H9 (cell line): Measurements from ENCODE around the gene DDX24. TPM values are rescaled to one million over a fixed set of nuclear protein-coding genes. Genes with fewer than 3 reads are reported as not detected.

Experiments used
- DNase-seq: peaks from one replicate; pipeline ENCODE4 v3.0.0-alpha.2; 2017
- H2AFZ ChIP-seq: one replicate; pipeline ENCODE4 v1.6.1; 2013; ENCODE audit warnings: mild to moderate bottlenecking, low read length, control low read depth, moderate library complexity
- H2AK5ac ChIP-seq: 2 replicates; pipeline ENCODE4 v1.6.1; 2013; ENCODE audit warnings: low read length, control low read depth, mixed read lengths; ENCODE audit not compliant: insufficient read length
- H2BK120ac ChIP-seq: one replicate; pipeline ENCODE4 v1.6.1; 2013; ENCODE audit warnings: low read depth, mild to moderate bottlenecking, low read length, control low read depth, inconsistent platforms; ENCODE audit not compliant: poor library complexity, severe bottlenecking
- H2BK12ac ChIP-seq: 2 replicates; pipeline ENCODE4 v1.6.1; 2013; ENCODE audit warnings: low read length, control low read depth, mixed read lengths, low read depth; ENCODE audit not compliant: insufficient read length
- H2BK15ac ChIP-seq: 2 replicates; pipeline ENCODE4 v1.6.1; 2013; ENCODE audit warnings: low read depth, low read length, control low read depth
- H2BK20ac ChIP-seq: one replicate; pipeline ENCODE4 v1.6.1; 2013; ENCODE audit warnings: low read depth, mild to moderate bottlenecking, low read length, control low read depth, inconsistent platforms; ENCODE audit not compliant: poor library complexity, severe bottlenecking
- H2BK5ac ChIP-seq: 2 replicates; pipeline ENCODE4 v1.6.1; 2013; ENCODE audit warnings: low read length, control low read depth, mixed read lengths; ENCODE audit not compliant: insufficient read length
- H3K14ac ChIP-seq: 2 replicates; pipeline ENCODE4 v1.6.1; 2013; ENCODE audit warnings: low read length, control low read depth; ENCODE audit not compliant: insufficient read depth
- H3K18ac ChIP-seq: 2 replicates; pipeline ENCODE4 v1.6.1; 2013; ENCODE audit warnings: low read depth, mild to moderate bottlenecking, mixed read lengths, low read length, control low read depth; ENCODE audit not compliant: insufficient read length
- H3K23ac ChIP-seq: 2 replicates; pipeline ENCODE4 v1.6.1; 2013; ENCODE audit warnings: low read length, control low read depth, mixed read lengths, low read depth; ENCODE audit not compliant: insufficient read length
- H3K23me2 ChIP-seq: 2 replicates; pipeline ENCODE4 v1.6.1; 2013; ENCODE audit warnings: low read depth, mild to moderate bottlenecking, mixed read lengths, low read length, control low read depth; ENCODE audit not compliant: insufficient read length, poor library complexity, severe bottlenecking
- H3K27ac ChIP-seq: 2 replicates; pipeline ENCODE4 v1.5.1; 2013; ENCODE audit warnings: low read length, control low read depth, mixed read lengths, low read depth; ENCODE audit not compliant: insufficient read length
- H3K27me3 ChIP-seq: 2 replicates; pipeline ENCODE4 v1.6.1; 2013; ENCODE audit warnings: low read length, control low read depth, inconsistent platforms; ENCODE audit not compliant: insufficient read depth
- H3K4ac ChIP-seq: 2 replicates; pipeline ENCODE4 v1.6.1; 2013; ENCODE audit warnings: low read depth, mild to moderate bottlenecking, control low read depth, inconsistent platforms, low read length, moderate library complexity
- H3K4me1 ChIP-seq: 2 replicates; pipeline ENCODE4 v1.6.1; 2013; ENCODE audit warnings: low read length, control low read depth, inconsistent platforms; ENCODE audit not compliant: insufficient read depth
- H3K4me2 ChIP-seq: 2 replicates; pipeline ENCODE4 v1.6.1; 2013; ENCODE audit warnings: low read length, control low read depth, mixed read lengths; ENCODE audit not compliant: insufficient read length, insufficient read depth
- H3K56ac ChIP-seq: 2 replicates; pipeline ENCODE4 v1.6.1; 2013; ENCODE audit warnings: low read depth, mild to moderate bottlenecking, mixed read lengths, low read length, control low read depth; ENCODE audit not compliant: insufficient read length
- H3K79me1 ChIP-seq: 2 replicates; pipeline ENCODE4 v1.6.1; 2013; ENCODE audit warnings: low read depth, mild to moderate bottlenecking, moderate library complexity, low read length, control low read depth, inconsistent platforms; ENCODE audit not compliant: insufficient read depth, poor library complexity, severe bottlenecking
- H3K79me2 ChIP-seq: 2 replicates; pipeline ENCODE4 v1.6.1; 2013; ENCODE audit warnings: low read length, control low read depth, inconsistent platforms; ENCODE audit not compliant: insufficient read depth
- H3K9ac ChIP-seq: 2 replicates; pipeline ENCODE4 v1.6.1; 2013; ENCODE audit warnings: low read length, control low read depth, mixed read lengths; ENCODE audit not compliant: insufficient read length; ENCODE audit errors: extremely low read depth
- H3K9me3 ChIP-seq: one replicate; pipeline ENCODE4 v1.6.1; 2013; ENCODE audit warnings: low read depth, low read length, inconsistent platforms; ENCODE audit not compliant: control insufficient read depth
- H3T11ph ChIP-seq: one replicate; pipeline ENCODE4 v1.6.1; 2013; ENCODE audit warnings: mild to moderate bottlenecking, low read length, control low read depth, inconsistent platforms
- H4K20me1 ChIP-seq: one replicate; pipeline ENCODE4 v1.6.1; 2013; ENCODE audit not compliant: control insufficient read depth, insufficient read length, insufficient read depth
- H4K5ac ChIP-seq: 2 replicates; pipeline ENCODE4 v1.6.1; 2013; ENCODE audit warnings: low read depth, mild to moderate bottlenecking, mixed read lengths, low read length, control low read depth; ENCODE audit not compliant: insufficient read length
- H4K8ac ChIP-seq: replicated peaks from 2 replicates; pipeline ENCODE4 v1.6.1; 2013; ENCODE audit warnings: low read length, control low read depth, mixed read lengths, low read depth; ENCODE audit not compliant: insufficient read length
- H4K91ac ChIP-seq: 2 replicates; pipeline ENCODE4 v1.6.1; 2013; ENCODE audit warnings: low read depth, mild to moderate bottlenecking, moderate library complexity, mixed read lengths, low read length, control low read depth; ENCODE audit not compliant: insufficient read length
- H3K27ac Mint-ChIP-seq, 3 experiments: 2 replicates in 2 of 3; 3 replicates in 1 of 3; pipeline ENCODE4 v1.8.0; 2020 to 2021; ENCODE audit warnings: mixed read lengths in 3 of 3, mild to moderate bottlenecking in 1 of 3, moderate library complexity in 1 of 3
- H3K27me3 Mint-ChIP-seq: 2 replicates; pipeline ENCODE4 v1.8.0; 2021; ENCODE audit warnings: low read depth, mild to moderate bottlenecking, moderate library complexity, mixed read lengths
- H3K36me3 Mint-ChIP-seq, 3 experiments: 2 replicates in 2 of 3; 3 replicates in 1 of 3; pipeline ENCODE4 v1.8.0; 2020 to 2021; ENCODE audit warnings: low read depth in 3 of 3, mixed read lengths in 3 of 3; ENCODE audit not compliant: insufficient read depth in 1 of 3
- H3K4me1 Mint-ChIP-seq, 2 experiments: 2 replicates each; pipeline ENCODE4 v1.8.0; 2020; ENCODE audit warnings: mixed read lengths in 2 of 2
- H3K4me3 Mint-ChIP-seq, 2 experiments: 2 replicates in 1 of 2; 3 replicates in 1 of 2; pipeline ENCODE4 v1.8.0; 2020 to 2021; ENCODE audit warnings: mild to moderate bottlenecking in 2 of 2, mixed read lengths in 2 of 2, moderate library complexity in 1 of 2
- H3K9me3 Mint-ChIP-seq, 2 experiments: 2 replicates in 1 of 2; 3 replicates in 1 of 2; pipeline ENCODE4 v1.8.0; 2020; ENCODE audit warnings: mild to moderate bottlenecking in 2 of 2, mixed read lengths in 2 of 2, moderate library complexity in 1 of 2
- WGBS: extraction: QIAGEN DNeasy Blood & Tissue Kit; methylation state at CpG from one replicate; pipeline ENCODE4 v1.1.7; 2013; ENCODE audit warnings: missing lambda C conversion rate, low lambda C conversion rate, mixed read lengths; ENCODE audit not compliant: insufficient read length; ENCODE audit errors: extremely low coverage; 5-methylcytosine and 5-hydroxymethylcytosine counted together
- total RNA-seq: library from RNA; stranded (reverse); gene quantifications from 2 replicates; pipeline ENCODE4 v1.2.1, GENCODE V29; 2021
- TF ChIP-seq, protein P1 (sequence below): fragments of 200-600 bp; sonication (generic); conservative IDR thresholded peaks from 3 replicates; pipeline ENCODE4 v1.8.0; 2021; ENCODE audit warnings: antibody characterized with exemption, mild to moderate bottlenecking

DDX24 gene
- total RNA-seq, 1 experiment from 2014 or later: 172 TPM

GRCh38 chr14:94003397-94003796, 77.6 kb downstream of the DDX24 start:
- no peak for DNase-seq
- no peak overlapping the region for H3K14ac ChIP-seq
- no CpG with 5 or more reads among the region's 4 CpGs for WGBS

More at GRCh38 chr14:94003397-94003796, 77.6 kb downstream of the DDX24 start:
- H3K4me2 ChIP-seq: no peak overlapping the region
- no peaks in the 10 kb centered on the region for H3K9me3 ChIP-seq
- Mint-ChIP-seq H3K27ac (no peak overlapping the region), H3K4me3 (no peak overlapping the region), H3K9me3 (no peaks in the 10 kb centered on the region), H3K27me3 (peaks cover 5% of the 10 kb centered on the region), H3K4me1 (peaks cover 4 to 11% of the 10 kb centered on the region in 2 experiments), H3K36me3 (no peaks in the 10 kb centered on the region)
- H3K9ac ChIP-seq: no peak overlapping the region
- no peaks in the 10 kb centered on the region for H3K23me2 ChIP-seq
- H2BK5ac ChIP-seq: no peak overlapping the region
- no peak overlapping the region for H3T11ph ChIP-seq
- H3K27me3 ChIP-seq: no peaks in the 10 kb centered on the region
- H2BK120ac ChIP-seq: no peak overlapping the region
- H2BK20ac ChIP-seq: no peak overlapping the region
- no peaks in the 10 kb centered on the region for H3K79me2 ChIP-seq
- TF ChIP-seq, protein P1, sequence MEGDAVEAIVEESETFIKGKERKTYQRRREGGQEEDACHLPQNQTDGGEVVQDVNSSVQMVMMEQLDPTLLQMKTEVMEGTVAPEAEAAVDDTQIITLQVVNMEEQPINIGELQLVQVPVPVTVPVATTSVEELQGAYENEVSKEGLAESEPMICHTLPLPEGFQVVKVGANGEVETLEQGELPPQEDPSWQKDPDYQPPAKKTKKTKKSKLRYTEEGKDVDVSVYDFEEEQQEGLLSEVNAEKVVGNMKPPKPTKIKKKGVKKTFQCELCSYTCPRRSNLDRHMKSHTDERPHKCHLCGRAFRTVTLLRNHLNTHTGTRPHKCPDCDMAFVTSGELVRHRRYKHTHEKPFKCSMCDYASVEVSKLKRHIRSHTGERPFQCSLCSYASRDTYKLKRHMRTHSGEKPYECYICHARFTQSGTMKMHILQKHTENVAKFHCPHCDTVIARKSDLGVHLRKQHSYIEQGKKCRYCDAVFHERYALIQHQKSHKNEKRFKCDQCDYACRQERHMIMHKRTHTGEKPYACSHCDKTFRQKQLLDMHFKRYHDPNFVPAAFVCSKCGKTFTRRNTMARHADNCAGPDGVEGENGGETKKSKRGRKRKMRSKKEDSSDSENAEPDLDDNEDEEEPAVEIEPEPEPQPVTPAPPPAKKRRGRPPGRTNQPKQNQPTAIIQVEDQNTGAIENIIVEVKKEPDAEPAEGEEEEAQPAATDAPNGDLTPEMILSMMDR: no peak
- H4K8ac ChIP-seq: no peak overlapping the region
- no peak overlapping the region for H2BK12ac ChIP-seq
- no peak overlapping the region for H3K23ac ChIP-seq
- no peak overlapping the region for H2AK5ac ChIP-seq
- no peak overlapping the region for H2AFZ ChIP-seq
- no peak overlapping the region for H4K5ac ChIP-seq
- H3K4me1 ChIP-seq: no peaks in the 10 kb centered on the region
- no peak overlapping the region for H2BK15ac ChIP-seq
- no peak overlapping the region for H4K91ac ChIP-seq
- no peak overlapping the region for H3K27ac ChIP-seq
- H4K20me1 ChIP-seq: no peaks in the 10 kb centered on the region
- H3K4ac ChIP-seq: no peak overlapping the region
- H3K79me1 ChIP-seq: no peaks in the 10 kb centered on the region
- no peak overlapping the region for H3K56ac ChIP-seq
- no peak overlapping the region for H3K18ac ChIP-seq
